GM23338 (cell line): ENCODE measurements around the gene MRGPRG. TPM values are rescaled to one million over a fixed set of nuclear protein-coding genes. Genes with fewer than 3 reads are reported as not detected.

Experiments used
- ATAC-seq: fragments of 200-7000 bp; cut with Tn5 transposase; 3 replicates; pipeline ENCODE4 v1.9.1; 2020
- DNase-seq: peaks from one replicate; pipeline ENCODE4 v3.0.0-alpha.2; 2015; ENCODE audit warnings: low spot score
- H2AFZ ChIP-seq: fragments of 200-600 bp; sonication (generic); 2 replicates; pipeline ENCODE4 v1.8.0; 2016; ENCODE audit warnings: antibody characterized with exemption, mild to moderate bottlenecking, moderate library complexity
- H3F3A ChIP-seq: fragments of 200-600 bp; sonication (generic); replicated peaks from 2 replicates; pipeline ENCODE4 v1.8.0; 2017; ENCODE audit warnings: antibody characterized with exemption, mixed run types, low read depth
- H3K27ac ChIP-seq: fragments of 200-600 bp; sonication (generic); 2 replicates; pipeline ENCODE4 v1.6.1; 2016; ENCODE audit warnings: low read depth
- H3K27me3 ChIP-seq: fragments of 200-600 bp; sonication (generic); 2 replicates; pipeline ENCODE4 v1.8.0; 2016; ENCODE audit warnings: mild to moderate bottlenecking, mixed run types, moderate library complexity; ENCODE audit not compliant: insufficient read depth
- H3K36me3 ChIP-seq: fragments of 200-600 bp; sonication (generic); 2 replicates; pipeline ENCODE4 v1.8.0; 2016; ENCODE audit warnings: mild to moderate bottlenecking; ENCODE audit not compliant: insufficient read depth
- H3K4me1 ChIP-seq: fragments of 200-600 bp; sonication (generic); 2 replicates; pipeline ENCODE4 v1.8.0; 2016; ENCODE audit warnings: mild to moderate bottlenecking, moderate library complexity; ENCODE audit not compliant: insufficient read depth
- H3K4me2 ChIP-seq: fragments of 200-600 bp; sonication (generic); 2 replicates; pipeline ENCODE4 v1.7.1; 2017; ENCODE audit warnings: mixed run types
- H3K4me3 ChIP-seq: fragments of 200-600 bp; sonication (generic); 2 replicates; pipeline ENCODE4 v1.6.1; 2016; ENCODE audit warnings: mixed run types
- H3K79me2 ChIP-seq: fragments of 200-600 bp; sonication (generic); replicated peaks from 2 replicates; pipeline ENCODE4 v1.8.0; 2017; ENCODE audit warnings: mild to moderate bottlenecking; ENCODE audit not compliant: insufficient read depth
- H3K9me2 ChIP-seq: fragments of 200-600 bp; sonication (generic); 2 replicates; pipeline ENCODE4 v1.8.0; 2017; ENCODE audit not compliant: insufficient read depth
- H4K20me1 ChIP-seq: fragments of 200-600 bp; sonication (generic); replicated peaks from 2 replicates; pipeline ENCODE4 v1.8.0; 2017; ENCODE audit warnings: mild to moderate bottlenecking; ENCODE audit not compliant: insufficient read depth
- H3K27ac Mint-ChIP-seq: 2 replicates; pipeline ENCODE4 v1.8.0; 2020; ENCODE audit warnings: inconsistent platforms, mild to moderate bottlenecking, moderate library complexity, mixed read lengths
- H3K27me3 Mint-ChIP-seq: 3 replicates; pipeline ENCODE4 v1.8.0; 2022; ENCODE audit warnings: low read depth, mild to moderate bottlenecking, moderate library complexity, mixed read lengths, inconsistent platforms; ENCODE audit not compliant: insufficient read depth, poor library complexity
- H3K36me3 Mint-ChIP-seq: 3 replicates; pipeline ENCODE4 v1.8.0; 2021; ENCODE audit warnings: low read depth, mild to moderate bottlenecking, inconsistent platforms, moderate library complexity, mixed read lengths
- H3K4me1 Mint-ChIP-seq: 3 replicates; pipeline ENCODE4 v1.8.0; 2020; ENCODE audit warnings: mild to moderate bottlenecking, inconsistent platforms, mixed read lengths
- H3K4me3 Mint-ChIP-seq: 3 replicates; pipeline ENCODE4 v1.8.0; 2021; ENCODE audit warnings: moderate library complexity, mild to moderate bottlenecking, inconsistent platforms, mixed read lengths
- H3K9me3 Mint-ChIP-seq: 3 replicates; pipeline ENCODE4 v1.8.0; 2020; ENCODE audit warnings: moderate library complexity, mild to moderate bottlenecking, inconsistent platforms, mixed read lengths
- CREB1 ChIP-seq: fragments of 250-450 bp; sonication (Bioruptor Pico); IDR thresholded peaks from 2 replicates; pipeline ENCODE4 v1.5.0; 2020; ENCODE audit warnings: low read depth, mild to moderate bottlenecking, moderate library complexity
- CTCF ChIP-seq, 2 experiments: fragments of 200-600 bp in 1 of 2; sonication (generic) in 1 of 2; conservative IDR thresholded peaks; 2 replicates each; pipeline versions ENCODE4 v1.5.1 to v1.6.1; 2016 to 2017; ENCODE audit warnings: antibody characterized with exemption in 2 of 2, low read depth in 2 of 2, mild to moderate bottlenecking in 2 of 2, moderate library complexity in 1 of 2
- ETS1 ChIP-seq: IDR thresholded peaks from 2 replicates; pipeline ENCODE4 v1.6.1; 2016; ENCODE audit warnings: antibody characterized with exemption
- EZH2phosphoT487 ChIP-seq: fragments of 200-600 bp; sonication (generic); IDR thresholded peaks from one replicate; pipeline ENCODE4 v1.8.1; 2018; ENCODE audit warnings: antibody characterized with exemption; ENCODE audit not compliant: unreplicated experiment
- JUNB ChIP-seq: IDR thresholded peaks from one replicate; pipeline ENCODE4 v1.6.1; 2016; ENCODE audit warnings: antibody characterized with exemption; ENCODE audit not compliant: unreplicated experiment
- POLR2AphosphoS5 ChIP-seq: IDR thresholded peaks from 2 replicates; pipeline ENCODE4 v1.6.1; 2016; ENCODE audit warnings: antibody characterized with exemption, low read depth
- REST ChIP-seq: IDR thresholded peaks from one replicate; pipeline ENCODE4 v1.6.1; 2018; ENCODE audit warnings: antibody characterized with exemption; ENCODE audit not compliant: unreplicated experiment
- ZNF114 ChIP-seq: fragments of 250-450 bp; sonication (Bioruptor Pico); IDR thresholded peaks from 2 replicates; pipeline ENCODE4 v1.5.0; 2020; ENCODE audit warnings: mild to moderate bottlenecking, moderate library complexity
- ZNF331 ChIP-seq: fragments of 250-450 bp; sonication (Bioruptor Pico); IDR thresholded peaks from 2 replicates; pipeline ENCODE4 v1.5.0; 2020; ENCODE audit warnings: low read depth, mild to moderate bottlenecking, moderate library complexity
- ZNF462 ChIP-seq: fragments of 250-450 bp; sonication (Bioruptor Pico); IDR thresholded peaks from 2 replicates; pipeline ENCODE4 v1.5.0; 2020; ENCODE audit warnings: mild to moderate bottlenecking, moderate library complexity
- polyA plus RNA-seq: library from polyadenylated mRNA; unstranded; fragments of >200 nt; fragmentation: Nextera tagmentation; extraction: Ambion mirVana; gene quantifications from 2 replicates; pipeline ENCODE4 v1.2.1, GENCODE V29; 2016
- total RNA-seq: library from RNA; depleted of rRNA; stranded (reverse); fragments of >200 nt; shearing (Covaris generic); gene quantifications from 2 replicates; pipeline ENCODE4 v1.2.3, GENCODE V29; 2014

The MRGPRG gene
- total and polyA plus RNA-seq, 2 experiments from 2014 or later: not detected

GRCh38 chr11:3175194-3175593, 43.4 kb downstream of the MRGPRG start:
- Histone ChIP-seq H3K9me2 (peaks cover 17% of the 10 kb centered on the region; the same call in 1 of the 2 replicates), H3K4me1 (no peaks in the 10 kb centered on the region), H3K36me3 (no peaks in the 10 kb centered on the region), H3K27ac (no peak overlapping the region), H3K4me3 (no peak overlapping the region), H3K79me2 (no peaks in the 10 kb centered on the region), H3F3A (no peaks in the 10 kb centered on the region), H2AFZ (no peak overlapping the region), H4K20me1 (no peaks in the 10 kb centered on the region), H3K4me2 (no peak overlapping the region), H3K27me3 (no peaks in the 10 kb centered on the region)
- Mint-ChIP-seq H3K27ac (no peak overlapping the region), H3K27me3 (peaks cover 12% of the 10 kb centered on the region), H3K4me3 (no peak overlapping the region), H3K9me3 (peaks cover 14% of the 10 kb centered on the region), H3K36me3 (no peaks in the 10 kb centered on the region), H3K4me1 (no peaks in the 10 kb centered on the region)
- ATAC-seq: no peak
- DNase-seq: no peak
- TF ChIP-seq ZNF331 (no peak), REST (no peak), CTCF (conservative IDR thresholded peaks at IDR 0.05; ENCODE audit: low read depth in 2 of 2) (no peak), ETS1 (no peak), POLR2AphosphoS5 (no peak), CREB1 (CRISPR knock-in tag) (no peak), EZH2phosphoT487 (no peak), ZNF114 (CRISPR knock-in tag) (no peak), JUNB (no peak), ZNF462 (CRISPR knock-in tag) (no peak)
